ENCODE measurements around the gene NRARP. TPM values are rescaled to one million over a fixed set of nuclear protein-coding genes. Genes with fewer than 3 reads are reported as not detected.
A peak's percentile ranks its signal among the peaks of the same experiment; 100 is the strongest.

NRARP gene
- total and polyA plus RNA-seq, 2 of the 8 experiments (the other 6 are each of a cell fraction or from before 2014, with no cell fraction given), result 32.5 to 37.2 TPM

- ChIA-PET POLR2A (ENCODE audit: partially characterized antibody) (interaction anchor here (0.5 to 1.6 kb wide), 5 partner anchors 10 to 30 kb away, joined by 3 to 12 read pairs (median 3); partner anchors contain the start of genes NRARP and TOR4A), CTCF (ENCODE audit: partially characterized antibody) (interaction anchor here (0.6 to 3.0 kb wide), 39 partner anchors 10 to 318 kb away, joined by 3 to 21 read pairs (median 4); partner anchors contain the start of genes EXD3, NELFB, NOXA1 and NRARP)
- Histone ChIP-seq H4K20me1 (replicated peaks in 1 of 2; ENCODE audit: control insufficient read depth in 1 of 2, insufficient read depth in 2 of 2, low read length in 2 of 2) (no peaks in the 10 kb centered on the region), H2BK20ac (ENCODE audit: low read length) (no peak overlapping the region), H3K56ac (replicated peaks; ENCODE audit: insufficient read length, low read depth, low read length) (no peak overlapping the region), H2AFZ (ENCODE audit: low read length) (no peak overlapping the region), H3K18ac (ENCODE audit: extremely low read depth, low read length) (no peak overlapping the region), H2BK12ac (ENCODE audit: low read depth, low read length) (no peak overlapping the region), H2BK5ac (ENCODE audit: low read depth, low read length) (no peak overlapping the region), H3K9ac (replicated peaks in 1 of 4; ENCODE audit: extremely low read depth in 1 of 4, low read depth in 3 of 4, low read length in 3 of 4) (no peak overlapping the region), H3K27me3 (replicated peaks in 1 of 4; ENCODE audit: control insufficient read depth in 3 of 4, extremely low read depth in 1 of 4, insufficient read depth in 3 of 4, low read length in 3 of 4) (no peaks in the 10 kb centered on the region; a peak in 2 of 7 replicates), H3K4me2 (ENCODE audit: insufficient read depth in 1 of 2, low read depth in 2 of 2, low read length in 2 of 2) (no peak overlapping the region), H3K23me2 (ENCODE audit: low read depth, low read length) (no peaks in the 10 kb centered on the region; the same call in 1 of the 2 replicates), H3K79me1 (ENCODE audit: low read depth, low read length) (no peaks in the 10 kb centered on the region; the same call in 1 of the 2 replicates), H4K91ac (replicated peaks; ENCODE audit: insufficient read length, low read length) (no peak overlapping the region), H3K27ac (ENCODE audit: low read depth, low read length) (no peak overlapping the region), H3K4ac (replicated peaks; ENCODE audit: insufficient read length, low read depth, low read length) (no peak overlapping the region), H3K79me2 (ENCODE audit: control insufficient read depth in 1 of 2, insufficient read depth in 2 of 2, low read length in 2 of 2) (no peaks in the 10 kb centered on the region), H2BK15ac (ENCODE audit: low read length) (no peak overlapping the region), H3K4me3 (ENCODE audit: extremely low read depth in 1 of 4, insufficient read depth in 2 of 4, low read depth in 3 of 4, low read length in 4 of 4) (no peak overlapping the region), H4K5ac (ENCODE audit: insufficient read length, low read depth, low read length) (no peak overlapping the region), H3K9me3 (ENCODE audit: insufficient read depth in 2 of 2, low read depth in 1 of 2, low read length in 1 of 2) (no peaks in the 10 kb centered on the region; a peak in 1 of 4 replicates), H3K23ac (ENCODE audit: insufficient read length) (no peak overlapping the region), H3K14ac (ENCODE audit: insufficient read length) (no peak overlapping the region), H3K4me1 (replicated peaks in 1 of 4; ENCODE audit: control insufficient read depth in 3 of 4, insufficient read depth in 4 of 4, low read length in 3 of 4) (peaks cover 0 to under 1% (median 0%) of the 10 kb centered on the region in 4 experiments; a peak in 1 of 7 replicates), H2BK120ac (replicated peaks; ENCODE audit: low read depth, low read length) (no peak overlapping the region), H4K8ac (ENCODE audit: extremely low read depth, insufficient read depth, low read length) (peak overlapping the region; percentile 28), H3K36me3 (ENCODE audit: control insufficient read depth in 2 of 4, insufficient read depth in 4 of 4, low read length in 3 of 4) (no peaks in the 10 kb centered on the region), H2AK5ac (ENCODE audit: low read depth, low read length) (no peak overlapping the region)
- 64% methylated on average over 14 of the region's 14 CpGs; no CpG with 5 or more reads in 1 of the 2 experiments for WGBS, 2 experiments (ENCODE audit: extremely low coverage in 1 of 2, insufficient coverage in 1 of 2, insufficient read length in 1 of 2, insufficient replicate concordance in 2 of 2, low coverage in 1 of 2, low lambda C conversion rate in 2 of 2, missing lambda C conversion rate in 1 of 2)
- FAIRE-seq, result no peak
- DNase-seq (ENCODE audit: low read depth in 1 of 2, low spot score in 2 of 2), result peak in 1 of 2 experiments; percentile 68
- TF ChIP-seq RAD21 (IDR thresholded peaks at IDR 0.05 in 1 of 2, conservative IDR thresholded peaks at IDR 0.05 in 1 of 2; ENCODE audit: low read depth in 2 of 2, low read length in 2 of 2) (peak; percentile 91 to 92), RXRA (IDR thresholded peaks at IDR 0.05; ENCODE audit: insufficient read depth, low read depth, low read length) (no peak), BACH1 (IDR thresholded peaks at IDR 0.05; ENCODE audit: low read length) (peak; percentile 85), KDM4A (IDR thresholded peaks at IDR 0.05; ENCODE audit: low read depth, low read length, severe bottlenecking) (no peak), MAX (IDR thresholded peaks at IDR 0.05) (peak; percentile 96), EGR1 (IDR thresholded peaks at IDR 0.05; ENCODE audit: borderline replicate concordance, low read depth, low read length) (0 out of 2 replicates have a peak, but pooled peaks have one; percentile 27), SIN3A (conservative IDR thresholded peaks at IDR 0.05 in 1 of 2, IDR thresholded peaks at IDR 0.05 in 1 of 2; ENCODE audit: low read depth in 1 of 2, low read length in 2 of 2) (0 out of 4 replicates have a peak, but pooled peaks of 1 of the 2 experiments have one; percentile 43), TBP (IDR thresholded peaks at IDR 0.05; ENCODE audit: low read depth, low read length) (peak; percentile 14; the same call in 1 of the 2 replicates), YY1 (IDR thresholded peaks at IDR 0.05; ENCODE audit: low read depth, low read length) (0 out of 2 replicates have a peak, but pooled peaks have one; percentile 44), RBBP5 (IDR thresholded peaks at IDR 0.05; ENCODE audit: borderline replicate concordance, low read depth, low read length) (no peak), GABPA (IDR thresholded peaks at IDR 0.05; ENCODE audit: borderline replicate concordance, insufficient read depth, low read length) (no peak; the same call in 1 of the 2 replicates), SP4 (IDR thresholded peaks at IDR 0.05; ENCODE audit: low read length) (no peak)
These were observed 15.1 kb downstream of the NRARP start for GRCh38 chr9:137286975-137287383.
